ENCODE measurements around the gene RNF224. TPM values are rescaled to one million over a fixed set of nuclear protein-coding genes. Genes with fewer than 3 reads are reported as not detected.

The RNF224 gene
- polyA plus RNA-seq, 1 of the 3 experiments (the other 2 are of a cell fraction), result 0.03 TPM

DNA sequence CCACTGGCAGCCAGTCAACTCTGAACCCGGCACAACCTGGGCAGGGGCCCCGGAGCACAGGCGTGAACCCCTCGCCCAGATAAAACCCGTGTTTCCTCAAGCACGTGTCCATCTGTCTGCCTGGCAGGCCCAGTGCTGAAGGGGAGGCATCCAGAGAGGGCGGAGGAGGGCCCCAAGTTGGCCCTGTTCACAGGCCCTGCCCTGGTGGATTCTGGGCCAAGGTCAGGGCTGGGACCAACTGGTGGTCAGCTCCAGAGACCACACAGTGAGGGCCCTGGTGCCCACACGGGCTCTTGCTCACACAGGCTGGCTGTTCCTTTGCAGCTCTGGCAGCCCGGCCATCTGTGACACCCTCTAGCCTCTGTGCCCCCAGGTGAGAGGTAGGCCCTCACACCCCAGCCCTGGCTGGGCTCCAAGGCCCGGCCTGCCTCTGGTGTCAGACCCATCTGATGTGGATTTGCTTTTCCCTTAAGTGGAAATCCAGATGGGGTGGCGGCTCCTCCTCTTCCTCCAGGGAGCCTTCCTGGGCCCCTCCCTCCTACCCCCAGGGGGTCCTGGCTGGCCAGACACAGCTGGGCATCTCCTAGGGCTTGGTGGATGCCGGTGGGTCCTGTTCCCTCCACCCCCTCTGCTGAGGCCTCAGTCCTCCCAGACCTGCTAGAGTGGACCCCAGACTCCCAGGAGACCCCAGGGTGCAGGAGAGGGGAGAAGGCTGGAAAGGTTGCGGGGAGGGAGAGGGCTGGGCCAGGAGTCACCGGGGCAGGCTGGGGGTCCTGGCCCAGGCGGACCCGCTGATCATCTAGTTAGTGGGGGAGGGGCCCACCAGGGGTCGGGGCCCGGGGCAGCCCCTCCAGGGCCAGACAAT, 23.3 kb downstream of the RNF224 start (continued):
- TF ChIP-seq, protein P1, sequence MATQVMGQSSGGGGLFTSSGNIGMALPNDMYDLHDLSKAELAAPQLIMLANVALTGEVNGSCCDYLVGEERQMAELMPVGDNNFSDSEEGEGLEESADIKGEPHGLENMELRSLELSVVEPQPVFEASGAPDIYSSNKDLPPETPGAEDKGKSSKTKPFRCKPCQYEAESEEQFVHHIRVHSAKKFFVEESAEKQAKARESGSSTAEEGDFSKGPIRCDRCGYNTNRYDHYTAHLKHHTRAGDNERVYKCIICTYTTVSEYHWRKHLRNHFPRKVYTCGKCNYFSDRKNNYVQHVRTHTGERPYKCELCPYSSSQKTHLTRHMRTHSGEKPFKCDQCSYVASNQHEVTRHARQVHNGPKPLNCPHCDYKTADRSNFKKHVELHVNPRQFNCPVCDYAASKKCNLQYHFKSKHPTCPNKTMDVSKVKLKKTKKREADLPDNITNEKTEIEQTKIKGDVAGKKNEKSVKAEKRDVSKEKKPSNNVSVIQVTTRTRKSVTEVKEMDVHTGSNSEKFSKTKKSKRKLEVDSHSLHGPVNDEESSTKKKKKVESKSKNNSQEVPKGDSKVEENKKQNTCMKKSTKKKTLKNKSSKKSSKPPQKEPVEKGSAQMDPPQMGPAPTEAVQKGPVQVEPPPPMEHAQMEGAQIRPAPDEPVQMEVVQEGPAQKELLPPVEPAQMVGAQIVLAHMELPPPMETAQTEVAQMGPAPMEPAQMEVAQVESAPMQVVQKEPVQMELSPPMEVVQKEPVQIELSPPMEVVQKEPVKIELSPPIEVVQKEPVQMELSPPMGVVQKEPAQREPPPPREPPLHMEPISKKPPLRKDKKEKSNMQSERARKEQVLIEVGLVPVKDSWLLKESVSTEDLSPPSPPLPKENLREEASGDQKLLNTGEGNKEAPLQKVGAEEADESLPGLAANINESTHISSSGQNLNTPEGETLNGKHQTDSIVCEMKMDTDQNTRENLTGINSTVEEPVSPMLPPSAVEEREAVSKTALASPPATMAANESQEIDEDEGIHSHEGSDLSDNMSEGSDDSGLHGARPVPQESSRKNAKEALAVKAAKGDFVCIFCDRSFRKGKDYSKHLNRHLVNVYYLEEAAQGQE (IDR thresholded peaks at IDR 0.05; ENCODE audit: low read depth, low read length), result no peak
- TF ChIP-seq TEAD4 (IDR thresholded peaks at IDR 0.05; ENCODE audit: borderline replicate concordance, insufficient read depth), result no peak

DNA sequence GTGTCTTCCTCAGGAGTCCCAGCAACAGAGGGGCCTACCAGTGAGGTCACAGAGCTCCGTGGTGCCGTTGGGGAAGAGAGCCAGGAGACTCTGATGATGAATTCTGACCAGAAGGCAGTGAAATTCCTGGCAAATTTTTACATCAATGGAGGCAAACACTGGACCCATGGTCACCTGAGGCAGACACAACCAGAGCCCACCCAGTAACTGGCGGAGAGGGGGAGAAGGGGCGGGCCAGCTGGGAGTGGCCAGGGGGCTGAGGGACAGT, 23.8 kb downstream of the RNF224 start, which contains the start of gene STPG3:
STPG3 (plus strand) TSS at position 93 of the 268 bp plus-strand sequence; CDS start at position 94, 1 bp downstream.
- no peaks in the 10 kb centered on the region for H3K36me3 ChIP-seq (replicated peaks in 1 of 2; ENCODE audit: control insufficient read depth in 1 of 2, insufficient read depth in 2 of 2, low read length in 1 of 2)
- H3K27ac ChIP-seq (ENCODE audit: low read depth in 2 of 2, low read length in 1 of 2), result no peak within 1 kb of the TSS
- no peaks in the 10 kb centered on the region for H3K9me3 ChIP-seq
- peaks cover 9% of the 10 kb centered on the region for H3K79me2 ChIP-seq (ENCODE audit: insufficient read depth)
- H3K27me3 ChIP-seq (ENCODE audit: insufficient read depth), result no peaks in the 10 kb centered on the region
- H3K4me2 ChIP-seq, result no peak within 1 kb of the TSS
- peaks cover 0 to 18% of the 10 kb centered on the region in 2 experiments; a peak in 1 of 4 replicates for H3K4me1 ChIP-seq (ENCODE audit: control insufficient read depth in 1 of 2, insufficient read depth in 2 of 2, low read depth in 1 of 2, low read length in 1 of 2)
- H2AFZ ChIP-seq (ENCODE audit: low read depth), result no peak within 1 kb of the TSS
- CTCF ChIA-PET, result interaction anchor here (1.1 to 8.2 kb wide), 4 partner anchors 11 to 222 kb away, joined by 3 to 38 read pairs (median 6); partner anchors contain the start of gene NRARP
- POLR2A ChIA-PET, result interaction anchor here (1.9 kb wide), 1 partner anchor 10 kb away, joined by 11 read pairs; the partner anchor contains the start of gene TUBB4B
- H3K4me3 ChIP-seq (ENCODE audit: low read depth in 2 of 2, low read length in 1 of 2), result no peak within 1 kb of the TSS
- no peak for TF ChIP-seq MEF2A (IDR thresholded peaks at IDR 0.05; ENCODE audit: borderline replicate concordance, low read depth)
- no peak for TF ChIP-seq POLR2AphosphoS5 (IDR thresholded peaks at IDR 0.05; ENCODE audit: low read depth, low read length)
- TF ChIP-seq, protein P1 (IDR thresholded peaks at IDR 0.05; ENCODE audit: low read depth, low read length), result no peak
- TF ChIP-seq JUND (IDR thresholded peaks at IDR 0.05), result no peak
- TF ChIP-seq EP300 (IDR thresholded peaks at IDR 0.05; ENCODE audit: borderline replicate concordance in 1 of 2, low read depth in 1 of 2, low read length in 1 of 2), result no peak
- TF ChIP-seq, protein P2, sequence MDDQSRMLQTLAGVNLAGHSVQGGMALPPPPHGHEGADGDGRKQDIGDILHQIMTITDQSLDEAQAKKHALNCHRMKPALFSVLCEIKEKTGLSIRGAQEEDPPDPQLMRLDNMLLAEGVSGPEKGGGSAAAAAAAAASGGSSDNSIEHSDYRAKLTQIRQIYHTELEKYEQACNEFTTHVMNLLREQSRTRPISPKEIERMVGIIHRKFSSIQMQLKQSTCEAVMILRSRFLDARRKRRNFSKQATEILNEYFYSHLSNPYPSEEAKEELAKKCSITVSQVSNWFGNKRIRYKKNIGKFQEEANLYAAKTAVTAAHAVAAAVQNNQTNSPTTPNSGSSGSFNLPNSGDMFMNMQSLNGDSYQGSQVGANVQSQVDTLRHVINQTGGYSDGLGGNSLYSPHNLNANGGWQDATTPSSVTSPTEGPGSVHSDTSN (IDR thresholded peaks at IDR 0.05), result no peak
- TF ChIP-seq ELF1 (IDR thresholded peaks at IDR 0.05), result no peak
- no peak for TF ChIP-seq FOXM1 (IDR thresholded peaks at IDR 0.05; ENCODE audit: low read depth)
- TF ChIP-seq GATA2 (CRISPR knock-in tag; IDR thresholded peaks at IDR 0.05), result no peak
- TF ChIP-seq RXRA (IDR thresholded peaks at IDR 0.05; ENCODE audit: borderline replicate concordance, low read depth), result no peak
- TF ChIP-seq, protein P3, sequence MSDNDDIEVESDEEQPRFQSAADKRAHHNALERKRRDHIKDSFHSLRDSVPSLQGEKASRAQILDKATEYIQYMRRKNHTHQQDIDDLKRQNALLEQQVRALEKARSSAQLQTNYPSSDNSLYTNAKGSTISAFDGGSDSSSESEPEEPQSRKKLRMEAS (IDR thresholded peaks at IDR 0.05; ENCODE audit: low read depth), result no peak
- TF ChIP-seq RCOR1 (IDR thresholded peaks at IDR 0.05; ENCODE audit: low read length), result no peak
- no peak for TF ChIP-seq TAF1 (IDR thresholded peaks at IDR 0.05; ENCODE audit: borderline replicate concordance, low read depth, low read length)
- no peak for TF ChIP-seq MXI1 (IDR thresholded peaks at IDR 0.05; ENCODE audit: low read depth, low read length)
- no peak within 1 kb of the TSS for H3K9ac ChIP-seq
- no peaks in the 10 kb centered on the region for H3K9me2 ChIP-seq
- H4K20me1 ChIP-seq (ENCODE audit: insufficient read depth), result peaks cover 3% of the 10 kb centered on the region; the same call in 1 of the 2 replicates
- no peak for DNase-seq
- H3F3A ChIP-seq (replicated peaks; ENCODE audit: insufficient read depth), result no peaks in the 10 kb centered on the region
- 86% methylated on average over 4 of the region's 4 CpGs for WGBS (ENCODE audit: low lambda C conversion rate)

Data from SK-N-SH (cell line).